NCI-H1417 (cell line): ENCODE results near the gene EXOC4.
"Not testable (repeated sequence)": the region's sequence is repeated elsewhere in the genome, so short reads cannot be mapped to it uniquely, and the experiment has no call there.

Source experiments
- DNase-seq, 3 experiments: peaks; one replicate each; lab custom pipeline; 2025; lab: John Stamatoyannopoulos, UW

Gene EXOC4

GRCh38 chr7:133748443-133749407 is 495.8 kb downstream of the EXOC4 start:
- no peak for DNase-seq

GRCh38 chr7:133750287-133750686 is 497.4 kb downstream of the EXOC4 start:
- no peak for DNase-seq

- DNase-seq, result no peak
Observed at GRCh38 chr7:133751079-133751478, 498.2 kb downstream of the EXOC4 start.

- no peak for DNase-seq
Observed at GRCh38 chr7:133753513-133753912, 500.6 kb downstream of the EXOC4 start.

- peak in 1 of 3 experiments; percentile 44 for DNase-seq
Observed at GRCh38 chr7:133754708-133755107, 501.8 kb downstream of the EXOC4 start.

- DNase-seq, result peak in 1 of 3 experiments; percentile 66
Observed at GRCh38 chr7:133755901-133756300, 503.0 kb downstream of the EXOC4 start.

- DNase-seq, result peak in 1 of 3 experiments; percentile 52
Observed at GRCh38 chr7:133761443-133761842, 508.6 kb downstream of the EXOC4 start.

- DNase-seq, result no peak
Observed at GRCh38 chr7:133763076-133763640, 510.3 kb downstream of the EXOC4 start.

GRCh38 chr7:133769668-133770067 is 516.8 kb downstream of the EXOC4 start:
- peak in 1 of 3 experiments; percentile 28 for DNase-seq

- peak; percentile 33 to 78 (median 34) for DNase-seq
Observed at GRCh38 chr7:133770863-133771492, 518.1 kb downstream of the EXOC4 start.

- peak; percentile 72 to 94 (median 86) for DNase-seq
Observed at GRCh38 chr7:133771788-133772419, 519.0 kb downstream of the EXOC4 start.

GRCh38 chr7:133773601-133774000 is 520.7 kb downstream of the EXOC4 start:
- DNase-seq, result peak in 1 of 3 experiments; percentile 43

- peak; percentile 13 to 62 (median 59) for DNase-seq
Observed at GRCh38 chr7:133775201-133775600, 522.3 kb downstream of the EXOC4 start.

- peak in 2 of 3 experiments; percentile 64 to 76 for DNase-seq
Observed at GRCh38 chr7:133776266-133776665, 523.4 kb downstream of the EXOC4 start.

- DNase-seq, result no peak
Observed at GRCh38 chr7:133777701-133778100, 524.8 kb downstream of the EXOC4 start.

GRCh38 chr7:133778472-133778871 is 525.6 kb downstream of the EXOC4 start:
- no peak for DNase-seq

GRCh38 chr7:133779538-133779937 is 526.7 kb downstream of the EXOC4 start:
- DNase-seq, result not testable (repeated sequence)

GRCh38 chr7:133780912-133781311 is 528.0 kb downstream of the EXOC4 start:
- no peak for DNase-seq

- DNase-seq, result peak in 1 of 3 experiments; percentile 66
Observed at GRCh38 chr7:133781486-133782090, 528.7 kb downstream of the EXOC4 start.

- no peak for DNase-seq
Observed at GRCh38 chr7:133782470-133782869, 529.6 kb downstream of the EXOC4 start.

GRCh38 chr7:133783276-133783675 is 530.4 kb downstream of the EXOC4 start:
- peak in 1 of 3 experiments; percentile 21 for DNase-seq
